WTC11 (cell line): ENCODE results near the gene ASCC3.

Experiments
- MYBL2 ChIP-seq: sonication (generic); formaldehyde crosslinking; IDR thresholded peaks from 2 replicates; pipeline ENCODE4 v1.8.1; 2023; ENCODE audit warnings: mild to moderate bottlenecking, moderate library complexity, missing genetic modification reagents
- TEAD1 ChIP-seq: sonication (generic); formaldehyde crosslinking; IDR thresholded peaks from 2 replicates; pipeline ENCODE4 v1.8.0; 2022; ENCODE audit warnings: mild to moderate bottlenecking, missing genetic modification reagents
- TF ChIP-seq, protein P1 (sequence below): sonication (generic); formaldehyde crosslinking; IDR thresholded peaks from 2 replicates; pipeline ENCODE4 v1.8.1; 2023; ENCODE audit warnings: mild to moderate bottlenecking, missing genetic modification reagents, moderate library complexity
- TF ChIP-seq, protein P2 (sequence below): sonication (generic); formaldehyde crosslinking; IDR thresholded peaks from 2 replicates; pipeline ENCODE4 v1.8.1; 2022; ENCODE audit warnings: missing genetic modification reagents, borderline replicate concordance
- TF ChIP-seq, protein P3 (sequence below): fragments of 200-600 bp; IDR thresholded peaks from 2 replicates; pipeline ENCODE4 v1.8.0; 2022; ENCODE audit warnings: antibody characterized with exemption

DNA sequence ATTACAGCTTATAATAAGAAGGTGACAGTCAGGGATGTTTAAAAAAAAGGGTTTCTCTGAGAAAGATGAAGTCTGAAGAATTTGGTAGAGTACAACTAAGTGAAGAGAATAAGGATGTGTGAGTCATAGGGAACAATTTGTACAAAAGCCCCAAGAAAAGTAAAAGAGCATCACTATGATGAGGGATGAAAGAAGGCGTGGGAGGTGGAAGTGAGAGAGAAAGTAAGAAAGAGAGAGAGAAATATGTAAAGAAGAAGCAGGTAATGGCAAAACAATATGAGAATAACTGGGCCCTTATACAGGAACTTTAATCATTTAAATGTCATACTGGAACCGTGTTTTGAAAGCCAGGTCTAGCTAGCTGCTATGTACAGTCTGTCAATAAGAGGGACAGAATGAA, 179.4 kb downstream of the ASCC3 start:
- TF ChIP-seq, protein P1, sequence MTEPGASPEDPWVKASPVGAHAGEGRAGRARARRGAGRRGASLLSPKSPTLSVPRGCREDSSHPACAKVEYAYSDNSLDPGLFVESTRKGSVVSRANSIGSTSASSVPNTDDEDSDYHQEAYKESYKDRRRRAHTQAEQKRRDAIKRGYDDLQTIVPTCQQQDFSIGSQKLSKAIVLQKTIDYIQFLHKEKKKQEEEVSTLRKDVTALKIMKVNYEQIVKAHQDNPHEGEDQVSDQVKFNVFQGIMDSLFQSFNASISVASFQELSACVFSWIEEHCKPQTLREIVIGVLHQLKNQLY (CRISPR knock-in tag), result no peak
- TF ChIP-seq, protein P2, sequence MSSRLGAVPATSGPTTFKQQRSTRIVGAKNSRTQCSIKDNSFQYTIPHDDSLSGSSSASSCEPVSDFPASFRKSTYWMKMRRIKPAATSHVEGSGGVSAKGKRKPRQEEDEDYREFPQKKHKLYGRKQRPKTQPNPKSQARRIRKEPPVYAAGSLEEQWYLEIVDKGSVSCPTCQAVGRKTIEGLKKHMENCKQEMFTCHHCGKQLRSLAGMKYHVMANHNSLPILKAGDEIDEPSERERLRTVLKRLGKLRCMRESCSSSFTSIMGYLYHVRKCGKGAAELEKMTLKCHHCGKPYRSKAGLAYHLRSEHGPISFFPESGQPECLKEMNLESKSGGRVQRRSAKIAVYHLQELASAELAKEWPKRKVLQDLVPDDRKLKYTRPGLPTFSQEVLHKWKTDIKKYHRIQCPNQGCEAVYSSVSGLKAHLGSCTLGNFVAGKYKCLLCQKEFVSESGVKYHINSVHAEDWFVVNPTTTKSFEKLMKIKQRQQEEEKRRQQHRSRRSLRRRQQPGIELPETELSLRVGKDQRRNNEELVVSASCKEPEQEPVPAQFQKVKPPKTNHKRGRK (CRISPR knock-in tag), result no peak
- TF ChIP-seq, protein P3, sequence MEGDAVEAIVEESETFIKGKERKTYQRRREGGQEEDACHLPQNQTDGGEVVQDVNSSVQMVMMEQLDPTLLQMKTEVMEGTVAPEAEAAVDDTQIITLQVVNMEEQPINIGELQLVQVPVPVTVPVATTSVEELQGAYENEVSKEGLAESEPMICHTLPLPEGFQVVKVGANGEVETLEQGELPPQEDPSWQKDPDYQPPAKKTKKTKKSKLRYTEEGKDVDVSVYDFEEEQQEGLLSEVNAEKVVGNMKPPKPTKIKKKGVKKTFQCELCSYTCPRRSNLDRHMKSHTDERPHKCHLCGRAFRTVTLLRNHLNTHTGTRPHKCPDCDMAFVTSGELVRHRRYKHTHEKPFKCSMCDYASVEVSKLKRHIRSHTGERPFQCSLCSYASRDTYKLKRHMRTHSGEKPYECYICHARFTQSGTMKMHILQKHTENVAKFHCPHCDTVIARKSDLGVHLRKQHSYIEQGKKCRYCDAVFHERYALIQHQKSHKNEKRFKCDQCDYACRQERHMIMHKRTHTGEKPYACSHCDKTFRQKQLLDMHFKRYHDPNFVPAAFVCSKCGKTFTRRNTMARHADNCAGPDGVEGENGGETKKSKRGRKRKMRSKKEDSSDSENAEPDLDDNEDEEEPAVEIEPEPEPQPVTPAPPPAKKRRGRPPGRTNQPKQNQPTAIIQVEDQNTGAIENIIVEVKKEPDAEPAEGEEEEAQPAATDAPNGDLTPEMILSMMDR, result no peak
- TF ChIP-seq TEAD1 (CRISPR knock-in tag) (no peak), MYBL2 (CRISPR knock-in tag) (no peak)
